K562 (cell line): Measurements from ENCODE around the gene CACNA1A. TPM values are rescaled to one million over a fixed set of nuclear protein-coding genes. Genes with fewer than 3 reads are reported as not detected.

ENCODE experiments used
- CBFA2T3 ChIP-seq: fragments of 450-650 bp; IDR thresholded peaks from 2 replicates; pipeline ENCODE4 v1.6.1; 2017
- GABPB1 ChIP-seq: sonication (generic); formaldehyde crosslinking; IDR thresholded peaks from 2 replicates; pipeline ENCODE4 v1.8.0; 2022; ENCODE audit warnings: mild to moderate bottlenecking, missing genetic modification reagents
- HNRNPH1 ChIP-seq: fragments of 200-400 bp; formaldehyde crosslinking; optimal IDR thresholded peaks from 2 replicates; pipeline ENCODE3; 2017; ENCODE audit warnings: low read depth, mild to moderate bottlenecking, low read length, moderate library complexity
- KDM1A ChIP-seq, 2 experiments: fragments of 450-650 bp; IDR thresholded peaks; 2 replicates each; pipeline ENCODE4 v1.6.1; 2016; ENCODE audit warnings: mild to moderate bottlenecking in 2 of 2
- NBN ChIP-seq: fragments of 450-650 bp; IDR thresholded peaks from 2 replicates; pipeline ENCODE4 v1.6.1; 2016; ENCODE audit warnings: low read depth, mild to moderate bottlenecking
- ZBTB7A ChIP-seq: IDR thresholded peaks from 2 replicates; pipeline ENCODE4 v1.6.1; 2011; ENCODE audit warnings: low read depth, mild to moderate bottlenecking, low read length, moderate library complexity, borderline replicate concordance; ENCODE audit not compliant: control insufficient read depth
- ZFX ChIP-seq: sonication (generic); formaldehyde crosslinking; IDR thresholded peaks from 2 replicates; pipeline ENCODE4 v1.8.0; 2022; ENCODE audit warnings: mild to moderate bottlenecking, missing genetic modification reagents, moderate library complexity
- ZNF143 ChIP-seq: sonication (generic); formaldehyde crosslinking; IDR thresholded peaks from 2 replicates; pipeline ENCODE4 v1.9.0; 2022; ENCODE audit warnings: mild to moderate bottlenecking, missing genetic modification reagents
- ZNF23 ChIP-seq: fragments of 250-450 bp; sonication (Bioruptor Pico); IDR thresholded peaks from 2 replicates; pipeline ENCODE4 v1.4.0; 2020; ENCODE audit warnings: mild to moderate bottlenecking
- ZNF232 ChIP-seq: sonication (generic); formaldehyde crosslinking; IDR thresholded peaks from 2 replicates; pipeline ENCODE4 v1.8.0; 2022; ENCODE audit warnings: mild to moderate bottlenecking, missing genetic modification reagents
- polyA plus RNA-seq, 8 experiments: library from polyadenylated mRNA; depleted of rRNA in 4 of 8; stranded (reverse) in 5 of 8; unstranded in 3 of 8; fragments of >200 nt; fragmentation: Nextera tagmentation in 2 of 8; fragmentation: Illumina TruSeq in 1 of 8; extraction: Ambion mirVana in 2 of 8; extraction: Trizol in 1 of 8; gene quantifications; 2 replicates each; pipeline versions ENCODE4 v1.2.1 to v1.2.3, GENCODE V29; 2011 to 2014; ENCODE audit warnings: inconsistent platforms in 1 of 8, missing spikeins in 1 of 8
- total RNA-seq, 7 experiments: library from RNA; depleted of rRNA in 6 of 7; stranded (reverse); fragments of >200 nt in 6 of 7; fragmentation: Illumina TruSeq in 2 of 7; extraction: Trizol in 2 of 7; gene quantifications; 2 replicates each; pipeline versions ENCODE4 v1.2.1 to v1.2.3, GENCODE V29; 2011 to 2021; ENCODE audit warnings: low replicate concordance in 1 of 7
- TF ChIP-seq, protein P1 (sequence below): fragments of 450-650 bp; IDR thresholded peaks from 2 replicates; pipeline ENCODE4 v1.6.1; 2017; ENCODE audit warnings: mild to moderate bottlenecking, moderate library complexity
- TF ChIP-seq, protein P2 (sequence below): fragments of 200-800 bp; sonication (Bioruptor generic); IDR thresholded peaks from 2 replicates; pipeline ENCODE4 v1.6.1; 2017; ENCODE audit warnings: missing genetic modification characterization, missing compliant biosample characterization
- TF ChIP-seq, protein P3 (sequence below), 2 experiments: fragments of 450-650 bp; conservative IDR thresholded peaks; 2 replicates each; pipeline ENCODE4 v1.6.1; 2017; ENCODE audit warnings: mild to moderate bottlenecking in 2 of 2, moderate library complexity in 2 of 2
- TF ChIP-seq, protein P4 (sequence below): sonication (generic); formaldehyde crosslinking; IDR thresholded peaks from 2 replicates; pipeline ENCODE4 v1.8.1; 2022; ENCODE audit warnings: missing genetic modification reagents
- TF ChIP-seq, protein P5 (sequence below): fragments of 250-450 bp; sonication (Bioruptor Pico); IDR thresholded peaks from 2 replicates; pipeline ENCODE4 v1.4.0; 2020
- TF ChIP-seq, protein P6 (sequence below): fragments of 450-650 bp; IDR thresholded peaks from 2 replicates; pipeline ENCODE4 v1.6.1; 2016; ENCODE audit warnings: borderline replicate concordance

Gene CACNA1A
- total and polyA plus RNA-seq, 9 of the 15 experiments (the other 6 are each of a cell fraction or from before 2014, with no cell fraction given), result 0.03 to 0.20 (median 0.09) TPM; not detected in 1

DNA sequence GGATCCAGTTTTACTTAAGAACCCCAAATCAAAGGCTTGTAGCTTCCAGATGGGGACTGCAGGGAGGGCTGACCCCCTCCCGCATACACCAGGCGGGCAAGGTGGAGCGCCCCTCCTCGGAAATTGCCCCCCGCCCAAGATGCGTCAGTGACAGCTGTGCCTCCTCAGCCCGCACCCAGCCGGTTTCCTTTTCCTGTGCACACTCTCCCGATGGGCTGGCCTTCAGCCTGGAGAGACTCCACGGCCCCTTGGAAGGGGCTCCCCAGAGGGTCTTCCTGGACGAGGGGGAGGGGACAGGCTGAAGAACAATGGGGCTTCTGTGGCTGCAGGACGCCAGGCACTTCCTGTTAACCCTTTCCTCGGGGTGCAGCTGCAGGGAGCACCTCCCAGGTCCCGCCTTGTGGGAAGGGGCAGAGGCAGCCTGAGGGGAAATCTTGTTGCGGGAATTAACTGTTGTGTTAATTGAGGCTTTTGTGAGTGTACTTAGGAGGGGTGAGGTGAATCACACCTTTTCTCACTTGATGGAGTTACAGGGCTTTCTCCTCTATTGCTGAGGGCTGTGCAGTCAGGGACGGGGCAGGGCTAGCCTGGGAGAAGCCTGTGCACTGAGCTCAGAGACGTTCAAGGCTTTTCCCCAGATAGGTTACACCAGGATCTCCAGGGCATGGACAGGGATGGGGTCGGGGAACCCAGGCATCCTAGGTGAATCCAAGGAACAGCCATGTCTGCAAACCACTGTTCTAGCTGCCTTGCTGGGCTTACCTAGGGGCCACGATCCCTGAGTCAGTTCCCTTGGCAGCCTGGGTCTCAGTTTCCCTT lies 341.7 kb downstream of the CACNA1A start (continued):
- TF ChIP-seq HNRNPH1, result no peak
- TF ChIP-seq ZFX, result no peak
- peak; percentile 89; the same call in 1 of the 2 replicates for TF ChIP-seq ZBTB7A
- no peak; a peak in 1 of 4 replicates for TF ChIP-seq KDM1A (IDR thresholded peaks at IDR 0.05)
- TF ChIP-seq, protein P1, sequence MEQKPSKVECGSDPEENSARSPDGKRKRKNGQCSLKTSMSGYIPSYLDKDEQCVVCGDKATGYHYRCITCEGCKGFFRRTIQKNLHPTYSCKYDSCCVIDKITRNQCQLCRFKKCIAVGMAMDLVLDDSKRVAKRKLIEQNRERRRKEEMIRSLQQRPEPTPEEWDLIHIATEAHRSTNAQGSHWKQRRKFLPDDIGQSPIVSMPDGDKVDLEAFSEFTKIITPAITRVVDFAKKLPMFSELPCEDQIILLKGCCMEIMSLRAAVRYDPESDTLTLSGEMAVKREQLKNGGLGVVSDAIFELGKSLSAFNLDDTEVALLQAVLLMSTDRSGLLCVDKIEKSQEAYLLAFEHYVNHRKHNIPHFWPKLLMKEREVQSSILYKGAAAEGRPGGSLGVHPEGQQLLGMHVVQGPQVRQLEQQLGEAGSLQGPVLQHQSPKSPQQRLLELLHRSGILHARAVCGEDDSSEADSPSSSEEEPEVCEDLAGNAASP, result no peak
- no peak for TF ChIP-seq ZNF232 (CRISPR knock-in tag)
- TF ChIP-seq CBFA2T3, result no peak
- TF ChIP-seq, protein P2, sequence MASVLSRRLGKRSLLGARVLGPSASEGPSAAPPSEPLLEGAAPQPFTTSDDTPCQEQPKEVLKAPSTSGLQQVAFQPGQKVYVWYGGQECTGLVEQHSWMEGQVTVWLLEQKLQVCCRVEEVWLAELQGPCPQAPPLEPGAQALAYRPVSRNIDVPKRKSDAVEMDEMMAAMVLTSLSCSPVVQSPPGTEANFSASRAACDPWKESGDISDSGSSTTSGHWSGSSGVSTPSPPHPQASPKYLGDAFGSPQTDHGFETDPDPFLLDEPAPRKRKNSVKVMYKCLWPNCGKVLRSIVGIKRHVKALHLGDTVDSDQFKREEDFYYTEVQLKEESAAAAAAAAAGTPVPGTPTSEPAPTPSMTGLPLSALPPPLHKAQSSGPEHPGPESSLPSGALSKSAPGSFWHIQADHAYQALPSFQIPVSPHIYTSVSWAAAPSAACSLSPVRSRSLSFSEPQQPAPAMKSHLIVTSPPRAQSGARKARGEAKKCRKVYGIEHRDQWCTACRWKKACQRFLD, result no peak; the same call in 1 of the 2 replicates
- no peak for TF ChIP-seq ZNF23 (CRISPR knock-in tag)
- TF ChIP-seq NBN, result no peak
- TF ChIP-seq, protein P3, sequence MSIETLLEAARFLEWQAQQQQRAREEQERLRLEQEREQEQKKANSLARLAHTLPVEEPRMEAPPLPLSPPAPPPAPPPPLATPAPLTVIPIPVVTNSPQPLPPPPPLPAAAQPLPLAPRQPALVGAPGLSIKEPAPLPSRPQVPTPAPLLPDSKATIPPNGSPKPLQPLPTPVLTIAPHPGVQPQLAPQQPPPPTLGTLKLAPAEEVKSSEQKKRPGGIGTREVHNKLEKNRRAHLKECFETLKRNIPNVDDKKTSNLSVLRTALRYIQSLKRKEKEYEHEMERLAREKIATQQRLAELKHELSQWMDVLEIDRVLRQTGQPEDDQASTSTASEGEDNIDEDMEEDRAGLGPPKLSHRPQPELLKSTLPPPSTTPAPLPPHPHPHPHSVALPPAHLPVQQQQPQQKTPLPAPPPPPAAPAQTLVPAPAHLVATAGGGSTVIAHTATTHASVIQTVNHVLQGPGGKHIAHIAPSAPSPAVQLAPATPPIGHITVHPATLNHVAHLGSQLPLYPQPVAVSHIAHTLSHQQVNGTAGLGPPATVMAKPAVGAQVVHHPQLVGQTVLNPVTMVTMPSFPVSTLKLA (conservative IDR thresholded peaks at IDR 0.05), result no peak
- TF ChIP-seq, protein P4, sequence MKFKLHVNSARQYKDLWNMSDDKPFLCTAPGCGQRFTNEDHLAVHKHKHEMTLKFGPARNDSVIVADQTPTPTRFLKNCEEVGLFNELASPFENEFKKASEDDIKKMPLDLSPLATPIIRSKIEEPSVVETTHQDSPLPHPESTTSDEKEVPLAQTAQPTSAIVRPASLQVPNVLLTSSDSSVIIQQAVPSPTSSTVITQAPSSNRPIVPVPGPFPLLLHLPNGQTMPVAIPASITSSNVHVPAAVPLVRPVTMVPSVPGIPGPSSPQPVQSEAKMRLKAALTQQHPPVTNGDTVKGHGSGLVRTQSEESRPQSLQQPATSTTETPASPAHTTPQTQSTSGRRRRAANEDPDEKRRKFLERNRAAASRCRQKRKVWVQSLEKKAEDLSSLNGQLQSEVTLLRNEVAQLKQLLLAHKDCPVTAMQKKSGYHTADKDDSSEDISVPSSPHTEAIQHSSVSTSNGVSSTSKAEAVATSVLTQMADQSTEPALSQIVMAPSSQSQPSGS, result no peak
- TF ChIP-seq ZNF143 (CRISPR knock-in tag), result no peak
- peak; percentile 78 for TF ChIP-seq GABPB1 (CRISPR knock-in tag)
- TF ChIP-seq, protein P5, sequence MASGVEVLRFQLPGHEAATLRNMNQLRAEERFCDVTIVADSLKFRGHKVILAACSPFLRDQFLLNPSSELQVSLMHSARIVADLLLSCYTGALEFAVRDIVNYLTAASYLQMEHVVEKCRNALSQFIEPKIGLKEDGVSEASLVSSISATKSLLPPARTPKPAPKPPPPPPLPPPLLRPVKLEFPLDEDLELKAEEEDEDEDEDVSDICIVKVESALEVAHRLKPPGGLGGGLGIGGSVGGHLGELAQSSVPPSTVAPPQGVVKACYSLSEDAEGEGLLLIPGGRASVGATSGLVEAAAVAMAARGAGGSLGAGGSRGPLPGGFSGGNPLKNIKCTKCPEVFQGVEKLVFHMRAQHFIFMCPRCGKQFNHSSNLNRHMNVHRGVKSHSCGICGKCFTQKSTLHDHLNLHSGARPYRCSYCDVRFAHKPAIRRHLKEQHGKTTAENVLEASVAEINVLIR (CRISPR knock-in tag), result no peak
- TF ChIP-seq, protein P6, sequence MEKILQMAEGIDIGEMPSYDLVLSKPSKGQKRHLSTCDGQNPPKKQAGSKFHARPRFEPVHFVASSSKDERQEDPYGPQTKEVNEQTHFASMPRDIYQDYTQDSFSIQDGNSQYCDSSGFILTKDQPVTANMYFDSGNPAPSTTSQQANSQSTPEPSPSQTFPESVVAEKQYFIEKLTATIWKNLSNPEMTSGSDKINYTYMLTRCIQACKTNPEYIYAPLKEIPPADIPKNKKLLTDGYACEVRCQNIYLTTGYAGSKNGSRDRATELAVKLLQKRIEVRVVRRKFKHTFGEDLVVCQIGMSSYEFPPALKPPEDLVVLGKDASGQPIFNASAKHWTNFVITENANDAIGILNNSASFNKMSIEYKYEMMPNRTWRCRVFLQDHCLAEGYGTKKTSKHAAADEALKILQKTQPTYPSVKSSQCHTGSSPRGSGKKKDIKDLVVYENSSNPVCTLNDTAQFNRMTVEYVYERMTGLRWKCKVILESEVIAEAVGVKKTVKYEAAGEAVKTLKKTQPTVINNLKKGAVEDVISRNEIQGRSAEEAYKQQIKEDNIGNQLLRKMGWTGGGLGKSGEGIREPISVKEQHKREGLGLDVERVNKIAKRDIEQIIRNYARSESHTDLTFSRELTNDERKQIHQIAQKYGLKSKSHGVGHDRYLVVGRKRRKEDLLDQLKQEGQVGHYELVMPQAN, result no peak
